GM12891 (cell line): ENCODE data around the gene SPRR2E.
"Not testable (repeated sequence)": the region's sequence is repeated elsewhere in the genome, so short reads cannot be mapped to it uniquely, and the experiment has no call there.

Experiments
- DNase-seq: peaks from one replicate; pipeline ENCODE4 v3.0.0; 2011; ENCODE audit warnings: low spot score; ENCODE audit not compliant: insufficient read length
- FAIRE-seq: peaks from 2 replicates; lab custom pipeline; 2011; peaks lifted over from hg19 to GRCh38; lab: Jason Lieb, UNC
- PAX5 ChIP-seq: IDR thresholded peaks from 2 replicates; pipeline ENCODE4 v1.6.1; 2011; ENCODE audit warnings: low read length, moderate library complexity, mild to moderate bottlenecking; ENCODE audit not compliant: insufficient read depth, severe bottlenecking
- POLR2A ChIP-seq: IDR thresholded peaks from 2 replicates; pipeline ENCODE4 v1.6.1; 2011; ENCODE audit warnings: low read depth, low read length, control low read depth
- POLR2AphosphoS5 ChIP-seq: IDR thresholded peaks from 2 replicates; pipeline ENCODE4 v1.6.1; 2011; ENCODE audit warnings: low read depth, low read length, control low read depth
- POU2F2 ChIP-seq: IDR thresholded peaks from 2 replicates; pipeline ENCODE4 v1.6.1; 2011; ENCODE audit warnings: low read depth, mild to moderate bottlenecking, control low read depth, low read length, moderate library complexity
- SPI1 ChIP-seq: IDR thresholded peaks from 2 replicates; pipeline ENCODE4 v1.6.1; 2011; ENCODE audit warnings: low read depth, low read length, control low read depth
- TAF1 ChIP-seq: IDR thresholded peaks from 2 replicates; pipeline ENCODE4 v1.6.1; 2011; ENCODE audit warnings: low read depth, low read length, control low read depth

SPRR2E gene

DNA sequence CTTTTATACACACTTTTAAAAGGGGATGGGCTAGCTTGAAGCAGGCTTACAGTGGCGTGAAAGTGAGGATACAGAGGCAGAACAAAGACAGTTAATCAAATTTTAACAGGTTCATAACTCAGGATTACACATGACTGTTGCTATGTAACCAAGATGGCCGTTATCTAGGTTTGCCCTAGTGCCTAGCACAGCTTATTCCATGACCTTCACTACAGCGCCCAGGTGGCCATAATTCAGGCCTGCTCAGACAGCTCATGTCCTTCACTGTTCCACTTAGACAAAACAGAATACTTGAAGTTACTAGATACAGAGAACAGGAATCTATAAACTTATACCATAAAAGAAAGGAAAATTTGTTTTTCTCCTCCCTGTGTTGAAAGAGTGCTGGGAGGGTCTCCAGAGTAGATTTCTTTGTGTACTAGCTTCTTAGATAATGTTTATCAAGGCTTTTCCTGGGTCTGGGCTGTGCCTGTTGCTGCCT lies 25.2 kb upstream of the SPRR2E start:
- no peak for TF ChIP-seq PAX5
- TF ChIP-seq POLR2AphosphoS5, result no peak
- FAIRE-seq (peak; percentile 28), DNase-seq (no peak)

DNA sequence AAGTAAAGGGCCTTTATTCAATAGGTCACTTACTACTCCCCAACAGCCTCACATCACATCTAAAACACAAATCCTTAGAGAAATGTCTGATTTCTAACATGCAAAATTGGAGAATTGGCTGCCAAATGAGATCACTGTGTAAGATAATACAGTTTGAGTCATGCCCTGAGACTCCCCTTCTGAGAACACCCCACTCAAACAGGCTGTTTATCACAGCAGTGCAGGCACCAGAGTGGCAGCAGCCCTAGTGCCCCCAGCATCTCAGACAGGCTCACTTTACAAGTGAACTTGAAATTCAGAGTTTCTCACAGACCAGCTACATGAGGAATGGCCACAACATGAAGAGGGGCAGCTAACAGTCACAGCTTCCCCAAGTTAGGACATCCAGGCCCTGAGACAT lies 20.9 kb upstream of the SPRR2E start:
- not testable (repeated sequence) for DNase-seq, FAIRE-seq

GRCh38 chr1:153113416-153113815 lies 19.1 kb upstream of the SPRR2E start, which contains the start of gene SPRR2F:
Gene SPRR2F (minus strand): TSS chr1:153113516. CDS start chr1:153112733, 783 bp downstream.
- TF ChIP-seq TAF1, result no peak
- no peak for TF ChIP-seq SPI1
- TF ChIP-seq POU2F2, result no peak
- no peak for TF ChIP-seq POLR2A
- no peak for TF ChIP-seq POLR2AphosphoS5
- no peak for TF ChIP-seq PAX5
- DNase-seq, result no peak
- no peak for FAIRE-seq

DNA sequence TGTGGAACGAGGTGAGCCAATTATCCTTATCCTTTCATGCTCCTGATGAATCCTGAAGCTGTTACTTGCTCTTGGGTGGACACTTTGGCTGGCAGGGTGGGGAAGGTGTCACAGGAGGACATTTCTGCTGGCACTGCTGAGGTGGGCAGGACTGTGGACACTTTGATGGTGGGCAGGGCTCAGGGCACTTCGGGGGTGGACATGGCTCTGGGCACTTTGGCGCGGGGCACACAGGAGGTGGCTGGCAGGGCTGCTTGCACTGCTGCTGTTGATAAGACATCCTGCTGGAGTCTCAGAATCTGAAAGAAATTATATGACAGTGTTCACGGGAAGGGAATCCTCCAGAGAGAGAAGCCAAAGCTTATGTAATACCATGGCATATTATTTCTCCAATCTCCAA lies 18.1 kb upstream of the SPRR2E start:
- not testable (repeated sequence) for DNase-seq, FAIRE-seq

DNA sequence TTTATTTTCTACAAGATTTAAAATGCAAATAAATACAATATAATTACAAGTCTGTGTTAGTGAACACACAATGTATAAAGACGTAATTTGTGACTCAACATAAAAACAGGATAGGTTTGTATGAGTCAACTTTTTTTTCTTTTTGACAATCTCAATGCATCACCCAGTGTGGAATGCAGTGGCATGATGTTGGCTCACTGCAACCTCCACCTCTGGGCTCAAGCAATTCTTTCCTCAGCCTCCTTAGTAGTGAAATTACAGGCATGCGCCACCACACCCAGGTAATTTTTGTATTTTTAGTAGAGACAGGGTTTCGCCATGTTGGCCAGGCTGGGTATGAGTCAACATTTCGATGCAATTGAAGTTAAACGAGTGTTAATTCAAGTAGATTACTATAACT lies 5.9 kb upstream of the SPRR2E start:
- no peak for DNase-seq
- no peak for TF ChIP-seq POLR2AphosphoS5
- TF ChIP-seq PAX5, result no peak
- no peak for TF ChIP-seq POLR2A
- no peak for TF ChIP-seq SPI1
- no peak for TF ChIP-seq TAF1
- TF ChIP-seq POU2F2, result no peak
- no peak for FAIRE-seq

DNA sequence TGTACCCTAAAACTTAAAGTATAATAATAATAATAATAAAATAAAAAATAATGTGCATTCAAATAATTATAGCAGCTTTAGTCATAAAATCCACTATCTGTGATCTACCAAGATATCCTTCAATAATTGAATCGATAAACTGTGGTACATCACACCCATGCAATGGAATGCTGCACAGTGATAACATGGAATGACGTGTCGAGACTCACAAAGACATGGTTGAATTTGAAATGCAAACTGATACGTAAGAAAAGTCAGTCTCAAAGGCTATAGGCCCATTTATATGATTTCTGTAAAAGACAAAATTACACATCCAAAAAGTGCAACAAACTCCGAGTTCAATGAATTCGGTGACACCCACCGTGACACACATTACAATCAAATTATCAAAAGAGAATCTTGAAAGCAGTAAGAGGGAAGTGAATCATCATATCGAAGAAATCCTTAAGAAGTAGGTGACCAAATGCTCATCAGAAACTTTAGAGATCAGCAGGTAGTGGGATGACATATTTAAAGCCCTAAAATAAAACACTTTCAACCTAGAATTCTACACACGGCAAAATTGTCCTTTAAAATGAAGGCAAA lies 5.2 kb upstream of the SPRR2E start:
- DNase-seq, result no peak

GRCh38 chr1:153095764-153096163 lies 1.4 kb upstream of the SPRR2E start:
- DNase-seq (no peak), FAIRE-seq (no peak)
- TF ChIP-seq POU2F2 (no peak), SPI1 (no peak), POLR2A (no peak), PAX5 (no peak), POLR2AphosphoS5 (no peak), TAF1 (no peak)

More for the DNA sequence above, 5.2 kb upstream of the SPRR2E start:
- no peak for TF ChIP-seq POU2F2
- no peak for TF ChIP-seq POLR2AphosphoS5
- no peak for TF ChIP-seq POLR2A
- TF ChIP-seq PAX5, result no peak
- TF ChIP-seq TAF1, result no peak
- no peak for TF ChIP-seq SPI1
- no peak for FAIRE-seq

- no peak for DNase-seq
- FAIRE-seq, result no peak
- no peak for TF ChIP-seq PAX5
- TF ChIP-seq TAF1, result no peak
- no peak for TF ChIP-seq POU2F2
- no peak for TF ChIP-seq POLR2A
- no peak for TF ChIP-seq SPI1
- TF ChIP-seq POLR2AphosphoS5, result no peak
Measured at GRCh38 chr1:153087652-153088051, 6.7 kb downstream of the SPRR2E start.

GRCh38 chr1:153081736-153082135 lies 12.6 kb downstream of the SPRR2E start:
- no peak for TF ChIP-seq POU2F2
- FAIRE-seq, result no peak
- DNase-seq, result no peak

DNA sequence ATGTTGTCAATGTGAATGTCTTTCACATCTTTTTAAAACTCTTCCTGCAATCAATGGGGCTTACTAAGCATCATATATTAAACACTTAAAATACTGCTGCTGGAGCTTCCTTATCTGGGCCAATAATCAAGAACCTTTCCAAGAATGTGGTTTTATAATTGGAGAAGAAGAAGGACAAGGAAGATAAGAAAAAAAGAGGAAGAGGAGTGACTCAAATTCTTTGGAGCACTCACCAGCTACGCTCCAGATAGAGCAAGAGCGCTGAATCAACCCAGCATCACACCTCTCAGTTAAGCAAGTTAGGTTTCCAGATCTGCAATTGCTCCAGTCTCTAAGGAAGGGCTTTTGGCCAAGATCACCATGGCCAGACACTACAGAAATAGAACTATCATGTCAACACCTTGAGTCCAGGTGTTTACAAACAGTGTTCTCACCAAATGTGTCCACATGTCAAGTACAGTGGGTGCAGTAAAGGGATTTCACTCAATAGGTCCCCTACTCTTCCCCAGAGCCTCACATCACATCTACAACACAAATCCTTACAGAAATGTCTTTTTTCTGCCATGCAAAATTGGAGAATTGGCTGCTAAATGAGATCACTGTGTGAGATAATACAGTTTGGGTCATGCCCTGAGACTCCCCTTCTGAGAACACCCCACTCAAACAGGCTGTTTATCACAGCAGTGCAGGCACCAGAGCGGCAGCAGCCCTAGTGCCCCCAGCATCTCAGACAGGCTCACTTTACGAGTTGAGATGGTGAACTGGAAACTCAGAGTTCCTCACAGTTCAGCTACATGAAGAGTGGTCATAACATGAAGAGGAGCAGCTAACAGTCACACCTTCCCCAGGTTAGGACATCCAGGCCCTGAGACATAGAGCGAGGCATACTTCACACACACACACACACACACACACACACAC lies 21.3 kb downstream of the SPRR2E start:
- DNase-seq (no peak), FAIRE-seq (no peak)
- no peak for TF ChIP-seq SPI1
- no peak for TF ChIP-seq POLR2A
- TF ChIP-seq POLR2AphosphoS5, result no peak
- no peak for TF ChIP-seq POU2F2
- TF ChIP-seq PAX5, result no peak
- no peak for TF ChIP-seq TAF1
